HG03469 (cell line): ENCODE data around the gene CCDC92B.
A peak's percentile ranks its signal among the peaks of the same experiment; 100 is the strongest.

Source experiments
- ATAC-seq: cut with Tn5 transposase; IDR thresholded peaks from one replicate; pipeline ENCODE4 v1.9.1; 2021; ENCODE audit warnings: mild to moderate bottlenecking, moderate library complexity, moderate number of reproducible peaks; ENCODE audit not compliant: unreplicated experiment

The CCDC92B gene

GRCh38 chr17:2723505-2723996 is 25.9 kb downstream of the CCDC92B start:
- no peak for ATAC-seq

- no peak for ATAC-seq
Measured at GRCh38 chr17:2722611-2723010, 26.8 kb downstream of the CCDC92B start.

DNA sequence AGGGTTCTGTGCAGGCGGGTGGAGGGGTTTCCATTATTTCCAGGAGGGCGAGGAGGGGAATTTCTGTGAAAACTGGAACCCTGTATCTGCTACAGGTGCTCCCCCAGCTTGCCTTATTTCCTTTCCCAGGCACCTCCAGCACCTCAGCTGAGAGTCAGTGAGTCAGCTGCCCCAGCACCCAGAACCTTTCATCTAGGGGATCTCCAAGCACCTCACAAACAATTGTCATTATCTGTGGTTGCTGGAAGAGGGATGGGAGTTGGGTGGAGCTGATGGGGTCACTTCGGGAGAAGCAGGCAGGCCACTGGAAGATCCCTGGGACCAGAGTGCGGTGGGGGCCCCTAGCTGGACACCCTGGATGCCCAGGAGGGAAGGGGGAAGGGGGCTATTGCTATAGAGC is 27.8 kb downstream of the CCDC92B start:
- ATAC-seq, result no peak

- ATAC-seq, result no peak
Measured at GRCh38 chr17:2719861-2720260, 29.6 kb downstream of the CCDC92B start.

GRCh38 chr17:2718150-2718938 is 31.1 kb downstream of the CCDC92B start:
- no peak for ATAC-seq

GRCh38 chr17:2716649-2717048 is 32.8 kb downstream of the CCDC92B start:
- ATAC-seq, result no peak

DNA sequence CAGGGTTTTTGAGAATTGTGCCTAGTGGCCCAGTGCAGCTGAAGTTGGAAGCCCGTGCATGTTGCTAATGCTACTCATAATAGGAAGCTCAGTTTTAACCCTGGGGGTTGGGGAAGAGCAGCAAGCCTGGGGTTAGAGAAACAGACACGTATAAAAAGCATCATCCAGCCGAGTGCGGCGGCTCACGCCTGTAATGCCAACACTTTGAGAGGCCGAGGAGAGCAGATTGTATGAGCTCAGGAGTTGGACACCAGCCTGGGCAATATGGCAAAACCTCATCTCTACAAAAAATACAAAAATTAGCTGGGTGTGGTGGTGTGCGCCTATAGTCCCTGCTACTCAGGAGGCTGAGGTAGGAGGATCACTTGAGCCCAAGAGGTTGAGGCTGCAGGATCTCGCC is 35.6 kb downstream of the CCDC92B start:
- no peak for ATAC-seq

- ATAC-seq, result no peak
Measured at GRCh38 chr17:2712300-2713043, 37.0 kb downstream of the CCDC92B start.

DNA sequence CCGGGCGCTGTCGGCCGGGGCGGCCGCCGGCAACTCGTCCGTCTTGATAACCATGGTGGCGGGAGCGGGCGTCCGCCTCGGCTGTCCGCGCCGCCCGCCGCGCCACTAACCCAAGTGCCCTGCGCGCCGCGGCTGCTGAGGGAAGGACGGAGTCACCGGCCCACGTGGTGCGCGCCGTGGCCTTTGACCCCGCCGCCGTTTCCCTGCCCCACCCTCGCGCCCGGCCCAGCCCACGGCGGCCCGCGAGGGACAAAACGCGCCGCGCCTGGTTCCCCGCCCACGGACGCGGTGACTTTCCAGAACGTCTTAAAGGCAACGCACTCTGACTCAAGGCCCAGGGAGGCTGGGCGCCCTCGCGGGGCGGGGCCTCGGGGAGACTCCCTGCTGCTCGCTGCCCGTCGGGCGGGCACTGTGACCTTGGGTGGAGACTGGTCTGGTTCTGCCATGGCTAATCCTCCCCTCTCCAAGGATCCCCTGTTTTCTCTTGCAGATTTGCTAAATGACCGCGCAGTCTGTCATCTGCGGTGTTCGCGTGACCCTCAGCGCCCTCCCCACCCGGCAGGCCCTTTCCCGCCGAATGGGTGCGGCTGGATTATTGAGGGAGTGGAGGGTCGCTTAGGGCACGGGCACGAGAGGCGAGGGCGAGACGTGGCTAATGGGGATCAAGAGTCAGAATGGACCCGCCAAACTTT is 37.7 kb downstream of the CCDC92B start, which contains the start of gene CLUH:
Gene CLUH (minus strand): TSS at position 157 of the 692 bp plus-strand sequence. CDS start 103 bp downstream, at position 54.
- ATAC-seq, result peak; percentile 46

DNA sequence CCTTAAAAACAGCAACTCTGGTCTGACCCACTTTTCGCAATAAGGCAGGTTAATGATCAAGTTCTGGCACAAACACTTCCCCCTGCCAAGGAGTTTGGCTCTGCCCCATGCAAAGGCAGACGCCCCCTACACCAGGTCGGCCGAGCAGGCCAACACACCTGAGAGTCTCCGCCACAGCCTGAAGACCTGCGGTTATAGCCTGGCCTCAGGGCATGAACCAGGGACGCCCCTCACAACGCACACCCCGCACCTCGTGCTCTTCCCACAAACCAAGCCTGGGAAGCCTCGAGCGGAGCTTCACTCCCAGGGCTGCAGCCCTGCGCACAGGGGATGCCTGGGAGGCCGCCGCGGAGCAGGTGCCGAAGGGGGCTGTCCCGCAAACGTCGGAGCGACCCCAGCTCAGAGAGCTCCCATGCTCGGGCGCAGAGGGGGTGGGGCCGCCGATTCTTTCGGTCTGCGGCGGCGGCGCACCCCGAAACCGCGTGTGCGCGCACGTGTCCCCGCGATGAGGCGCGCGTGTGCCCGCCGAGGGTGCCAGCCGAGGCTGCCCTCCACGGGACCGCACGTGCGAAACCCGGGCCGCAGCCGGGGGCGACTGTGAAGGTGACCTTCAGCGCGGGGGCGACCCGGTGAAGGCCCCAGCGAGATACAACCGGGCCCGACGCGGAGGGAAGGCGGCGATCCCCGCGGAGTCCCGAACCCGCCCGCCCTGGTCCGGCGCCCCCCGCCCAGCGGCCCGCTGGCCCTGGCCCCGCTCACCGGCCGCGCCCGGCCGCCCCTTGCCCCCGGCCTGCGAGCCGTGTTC is 38.4 kb downstream of the CCDC92B start:
- no peak for ATAC-seq

- no peak for ATAC-seq
Measured at GRCh38 chr17:2710071-2710802, 39.2 kb downstream of the CCDC92B start.

GRCh38 chr17:2709183-2709661 is 40.2 kb downstream of the CCDC92B start:
- no peak for ATAC-seq

- no peak for ATAC-seq
Measured at GRCh38 chr17:2708585-2709182, 40.8 kb downstream of the CCDC92B start.

DNA sequence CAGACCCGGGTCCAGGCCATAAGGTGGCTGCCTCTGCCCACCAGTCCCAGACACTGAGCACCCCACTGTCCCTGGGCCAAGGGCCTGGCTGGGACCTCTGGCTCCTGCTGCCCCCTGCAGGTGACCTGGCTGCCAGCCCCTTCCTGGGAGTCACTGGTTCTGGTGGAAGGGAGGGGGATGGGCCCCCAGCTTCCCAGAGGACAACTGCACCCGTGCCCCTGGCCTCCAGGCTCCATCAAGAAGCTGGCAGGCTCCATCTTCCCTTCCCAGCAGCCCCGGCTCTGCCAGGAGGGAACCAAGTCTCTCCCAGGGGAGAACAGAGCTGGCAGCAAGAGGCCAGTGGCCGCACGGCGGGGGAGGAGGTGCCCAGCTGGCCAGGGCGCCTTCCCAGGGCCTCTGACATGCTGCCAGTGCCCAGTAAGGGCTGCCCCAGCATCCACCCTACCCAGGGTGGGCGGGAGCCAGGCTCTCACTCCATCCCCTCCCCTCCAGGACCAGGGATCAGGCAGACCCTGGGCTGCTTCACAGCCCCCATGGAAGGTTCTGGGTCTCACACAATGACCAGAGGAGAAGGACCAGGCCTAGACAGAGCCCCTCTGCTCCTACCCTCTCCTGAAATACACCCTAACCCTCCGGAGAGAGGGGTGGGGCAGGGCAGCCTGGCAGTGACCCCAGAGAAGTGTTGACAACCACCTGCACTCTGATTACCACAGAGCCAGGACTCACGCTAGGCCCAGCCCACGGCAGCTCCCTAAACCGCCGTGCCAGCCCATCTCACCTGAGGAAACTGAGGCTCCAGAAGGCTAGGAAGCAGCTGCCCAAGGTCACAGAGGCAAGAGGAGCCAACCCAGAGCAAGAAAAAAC is 41.5 kb downstream of the CCDC92B start:
- ATAC-seq, result no peak

- no peak for ATAC-seq
Measured at GRCh38 chr17:2706911-2707510, 42.4 kb downstream of the CCDC92B start.

GRCh38 chr17:2705888-2706795 is 43.3 kb downstream of the CCDC92B start:
- no peak for ATAC-seq

DNA sequence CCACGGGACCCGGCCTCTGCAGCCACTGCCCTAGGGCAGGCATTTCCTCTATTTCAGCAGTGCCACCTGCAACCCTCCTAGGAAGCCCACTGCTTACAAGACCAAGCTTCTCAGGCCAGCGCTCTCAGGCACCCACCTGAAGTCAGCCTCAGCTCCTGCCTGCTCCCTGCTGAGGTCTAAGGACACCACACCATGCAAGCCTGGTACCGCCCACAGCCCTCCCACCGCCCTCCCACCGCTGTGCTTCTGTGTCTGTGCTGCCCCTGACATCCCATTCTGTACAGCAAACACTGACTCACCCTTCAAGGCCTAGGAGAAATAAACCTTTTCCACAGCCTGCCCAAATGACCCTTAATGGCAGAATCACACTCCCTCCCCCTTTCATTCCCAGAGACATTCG is 44.2 kb downstream of the CCDC92B start:
- no peak for ATAC-seq
